HepG2 (cell line): ENCODE data around the gene PIP4K2C. TPM values are rescaled to one million over a fixed set of nuclear protein-coding genes. Genes with fewer than 3 reads are reported as not detected.

Experiments used
- CAMTA2 ChIP-seq: sonication (generic); formaldehyde crosslinking; IDR thresholded peaks from 2 replicates; pipeline ENCODE4 v1.4.0; 2020; ENCODE audit warnings: mild to moderate bottlenecking, missing genetic modification reagents, borderline replicate concordance
- CENPT ChIP-seq: sonication (generic); formaldehyde crosslinking; IDR thresholded peaks from 2 replicates; pipeline ENCODE4 v1.8.0; 2022; ENCODE audit warnings: low read depth, mild to moderate bottlenecking, moderate library complexity, missing genetic modification reagents
- FOXA3 ChIP-seq: IDR thresholded peaks from 2 replicates; pipeline ENCODE4 v1.6.1; 2016; ENCODE audit warnings: missing genetic modification reagents, missing compliant biosample characterization
- FOXK2 ChIP-seq: fragments of 450-650 bp; IDR thresholded peaks from 2 replicates; pipeline ENCODE4 v1.6.1; 2016
- FOXP1 ChIP-seq, 2 experiments: fragments of 450-650 bp in 1 of 2; IDR thresholded peaks; 2 replicates each; pipeline ENCODE4 v1.6.1; 2017 to 2018; ENCODE audit warnings: antibody characterized with exemption in 1 of 2
- SOX6 ChIP-seq, 2 experiments: fragments of 450-650 bp in 1 of 2; sonication (generic) in 1 of 2; formaldehyde crosslinking in 1 of 2; IDR thresholded peaks; 2 replicates each; pipeline versions ENCODE4 v1.4.0 to v1.6.1; 2017 to 2020; ENCODE audit warnings: antibody characterized with exemption in 1 of 2, mild to moderate bottlenecking in 1 of 2, missing genetic modification reagents in 1 of 2
- ZFP36L1 ChIP-seq: sonication (generic); formaldehyde crosslinking; IDR thresholded peaks from 2 replicates; pipeline ENCODE4 v1.8.0; 2022; ENCODE audit warnings: mild to moderate bottlenecking, missing genetic modification reagents, moderate library complexity
- ZNF761 ChIP-seq: sonication (generic); formaldehyde crosslinking; conservative IDR thresholded peaks from 2 replicates; pipeline ENCODE4 v1.4.0; 2020; ENCODE audit warnings: mild to moderate bottlenecking, missing genetic modification reagents
- polyA plus RNA-seq, 8 experiments: library from polyadenylated mRNA; depleted of rRNA in 3 of 8; stranded (reverse) in 7 of 8; unstranded in 1 of 8; fragments of >200 nt; fragmentation: Illumina TruSeq in 4 of 8; extraction: Trizol in 4 of 8; gene quantifications; 2 replicates each; pipeline versions ENCODE4 v1.2.1 to v1.2.3, GENCODE V29; 2011 to 2016; ENCODE audit warnings: low read depth in 4 of 8, missing spikeins in 1 of 8, mixed read lengths in 1 of 8; ENCODE audit not compliant: insufficient read depth in 1 of 8
- total RNA-seq, 5 experiments: library from RNA; depleted of rRNA; stranded (reverse); fragments of >200 nt; fragmentation: Illumina TruSeq; extraction: Trizol; gene quantifications; 2 replicates each; pipeline ENCODE4 v1.2.3, GENCODE V29; 2016; ENCODE audit warnings: low read depth in 1 of 5
- TF ChIP-seq, protein P1 (sequence below): sonication (generic); formaldehyde crosslinking; IDR thresholded peaks from 2 replicates; pipeline ENCODE4 v1.8.0; 2022; ENCODE audit warnings: missing genetic modification reagents, mild to moderate bottlenecking, borderline replicate concordance
- TF ChIP-seq, protein P2 (sequence below): sonication (generic); formaldehyde crosslinking; IDR thresholded peaks from 2 replicates; pipeline ENCODE4 v1.4.0; 2020; ENCODE audit warnings: mild to moderate bottlenecking, missing genetic modification reagents
- TF ChIP-seq, protein P3 (sequence below): IDR thresholded peaks from 2 replicates; pipeline ENCODE4 v1.6.1; 2016
- TF ChIP-seq, protein P4 (sequence below): sonication (generic); formaldehyde crosslinking; IDR thresholded peaks from 2 replicates; pipeline ENCODE4 v1.4.0; 2020; ENCODE audit warnings: mild to moderate bottlenecking, missing genetic modification reagents

Gene PIP4K2C
- total and polyA plus RNA-seq, 2 of the 13 experiments (the other 11 are each of a cell fraction or from before 2014, with no cell fraction given), result 23.3 to 26.4 TPM

DNA sequence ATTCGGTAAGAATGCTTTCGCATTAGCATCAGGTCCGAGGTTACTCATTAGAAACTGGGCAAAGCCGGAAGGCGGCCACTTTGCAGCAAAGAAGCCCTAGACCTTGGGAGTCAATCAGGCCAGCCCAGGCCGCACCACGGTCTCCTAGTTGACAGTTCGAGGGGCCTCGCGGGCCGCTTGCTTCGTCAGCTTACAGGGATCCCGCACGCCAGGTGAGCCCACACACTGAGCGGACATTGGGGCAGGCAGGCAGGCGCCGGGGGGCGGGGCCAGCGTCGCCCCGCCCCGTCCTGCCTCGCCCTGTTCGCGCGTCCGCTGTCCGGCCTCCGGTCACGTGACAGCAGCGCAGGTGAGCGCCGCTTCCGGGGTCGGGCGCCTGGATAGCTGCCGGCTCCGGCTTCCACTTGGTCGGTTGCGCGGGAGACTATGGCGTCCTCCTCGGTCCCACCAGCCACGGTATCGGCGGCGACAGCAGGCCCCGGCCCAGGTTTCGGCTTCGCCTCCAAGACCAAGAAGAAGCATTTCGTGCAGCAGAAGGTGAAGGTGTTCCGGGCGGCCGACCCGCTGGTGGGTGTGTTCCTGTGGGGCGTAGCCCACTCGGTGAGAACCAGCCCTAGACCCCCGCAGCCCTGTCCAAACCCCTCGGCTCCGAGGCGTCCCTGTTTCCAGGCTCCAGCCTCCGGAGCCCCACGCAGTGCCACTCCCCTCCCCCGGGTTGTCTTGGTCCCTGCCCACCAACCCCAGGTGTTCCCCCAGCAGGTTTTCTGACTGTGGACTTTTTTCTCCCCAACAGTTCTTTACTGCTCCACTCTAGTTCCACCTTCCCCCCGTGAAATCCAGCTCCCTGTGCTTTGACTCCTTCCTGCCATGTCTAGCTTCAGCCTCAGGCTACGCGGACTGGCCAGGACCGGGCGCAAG is at the start of gene PIP4K2C (continued):
- no peak for TF ChIP-seq SOX6 (IDR thresholded peaks at IDR 0.05)
- peak; percentile 40 for TF ChIP-seq SOX6 (CRISPR knock-in tag; IDR thresholded peaks at IDR 0.05)
- TF ChIP-seq ZNF761 (CRISPR knock-in tag), result 0 out of 2 replicates have a peak, but pooled peaks have one; percentile 54
- 0 out of 2 replicates have a peak, but pooled peaks have one; percentile 6 for TF ChIP-seq FOXA3 (CRISPR knock-in tag)
- TF ChIP-seq CAMTA2 (CRISPR knock-in tag), result 0 out of 2 replicates have a peak, but pooled peaks have one; percentile 67
- no peak for TF ChIP-seq ZFP36L1
- TF ChIP-seq, protein P1, sequence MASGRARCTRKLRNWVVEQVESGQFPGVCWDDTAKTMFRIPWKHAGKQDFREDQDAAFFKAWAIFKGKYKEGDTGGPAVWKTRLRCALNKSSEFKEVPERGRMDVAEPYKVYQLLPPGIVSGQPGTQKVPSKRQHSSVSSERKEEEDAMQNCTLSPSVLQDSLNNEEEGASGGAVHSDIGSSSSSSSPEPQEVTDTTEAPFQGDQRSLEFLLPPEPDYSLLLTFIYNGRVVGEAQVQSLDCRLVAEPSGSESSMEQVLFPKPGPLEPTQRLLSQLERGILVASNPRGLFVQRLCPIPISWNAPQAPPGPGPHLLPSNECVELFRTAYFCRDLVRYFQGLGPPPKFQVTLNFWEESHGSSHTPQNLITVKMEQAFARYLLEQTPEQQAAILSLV (CRISPR knock-in tag), result 0 out of 2 replicates have a peak, but pooled peaks have one; percentile 29
- no peak for TF ChIP-seq CENPT
- no peak for TF ChIP-seq FOXK2
- TF ChIP-seq, protein P2, sequence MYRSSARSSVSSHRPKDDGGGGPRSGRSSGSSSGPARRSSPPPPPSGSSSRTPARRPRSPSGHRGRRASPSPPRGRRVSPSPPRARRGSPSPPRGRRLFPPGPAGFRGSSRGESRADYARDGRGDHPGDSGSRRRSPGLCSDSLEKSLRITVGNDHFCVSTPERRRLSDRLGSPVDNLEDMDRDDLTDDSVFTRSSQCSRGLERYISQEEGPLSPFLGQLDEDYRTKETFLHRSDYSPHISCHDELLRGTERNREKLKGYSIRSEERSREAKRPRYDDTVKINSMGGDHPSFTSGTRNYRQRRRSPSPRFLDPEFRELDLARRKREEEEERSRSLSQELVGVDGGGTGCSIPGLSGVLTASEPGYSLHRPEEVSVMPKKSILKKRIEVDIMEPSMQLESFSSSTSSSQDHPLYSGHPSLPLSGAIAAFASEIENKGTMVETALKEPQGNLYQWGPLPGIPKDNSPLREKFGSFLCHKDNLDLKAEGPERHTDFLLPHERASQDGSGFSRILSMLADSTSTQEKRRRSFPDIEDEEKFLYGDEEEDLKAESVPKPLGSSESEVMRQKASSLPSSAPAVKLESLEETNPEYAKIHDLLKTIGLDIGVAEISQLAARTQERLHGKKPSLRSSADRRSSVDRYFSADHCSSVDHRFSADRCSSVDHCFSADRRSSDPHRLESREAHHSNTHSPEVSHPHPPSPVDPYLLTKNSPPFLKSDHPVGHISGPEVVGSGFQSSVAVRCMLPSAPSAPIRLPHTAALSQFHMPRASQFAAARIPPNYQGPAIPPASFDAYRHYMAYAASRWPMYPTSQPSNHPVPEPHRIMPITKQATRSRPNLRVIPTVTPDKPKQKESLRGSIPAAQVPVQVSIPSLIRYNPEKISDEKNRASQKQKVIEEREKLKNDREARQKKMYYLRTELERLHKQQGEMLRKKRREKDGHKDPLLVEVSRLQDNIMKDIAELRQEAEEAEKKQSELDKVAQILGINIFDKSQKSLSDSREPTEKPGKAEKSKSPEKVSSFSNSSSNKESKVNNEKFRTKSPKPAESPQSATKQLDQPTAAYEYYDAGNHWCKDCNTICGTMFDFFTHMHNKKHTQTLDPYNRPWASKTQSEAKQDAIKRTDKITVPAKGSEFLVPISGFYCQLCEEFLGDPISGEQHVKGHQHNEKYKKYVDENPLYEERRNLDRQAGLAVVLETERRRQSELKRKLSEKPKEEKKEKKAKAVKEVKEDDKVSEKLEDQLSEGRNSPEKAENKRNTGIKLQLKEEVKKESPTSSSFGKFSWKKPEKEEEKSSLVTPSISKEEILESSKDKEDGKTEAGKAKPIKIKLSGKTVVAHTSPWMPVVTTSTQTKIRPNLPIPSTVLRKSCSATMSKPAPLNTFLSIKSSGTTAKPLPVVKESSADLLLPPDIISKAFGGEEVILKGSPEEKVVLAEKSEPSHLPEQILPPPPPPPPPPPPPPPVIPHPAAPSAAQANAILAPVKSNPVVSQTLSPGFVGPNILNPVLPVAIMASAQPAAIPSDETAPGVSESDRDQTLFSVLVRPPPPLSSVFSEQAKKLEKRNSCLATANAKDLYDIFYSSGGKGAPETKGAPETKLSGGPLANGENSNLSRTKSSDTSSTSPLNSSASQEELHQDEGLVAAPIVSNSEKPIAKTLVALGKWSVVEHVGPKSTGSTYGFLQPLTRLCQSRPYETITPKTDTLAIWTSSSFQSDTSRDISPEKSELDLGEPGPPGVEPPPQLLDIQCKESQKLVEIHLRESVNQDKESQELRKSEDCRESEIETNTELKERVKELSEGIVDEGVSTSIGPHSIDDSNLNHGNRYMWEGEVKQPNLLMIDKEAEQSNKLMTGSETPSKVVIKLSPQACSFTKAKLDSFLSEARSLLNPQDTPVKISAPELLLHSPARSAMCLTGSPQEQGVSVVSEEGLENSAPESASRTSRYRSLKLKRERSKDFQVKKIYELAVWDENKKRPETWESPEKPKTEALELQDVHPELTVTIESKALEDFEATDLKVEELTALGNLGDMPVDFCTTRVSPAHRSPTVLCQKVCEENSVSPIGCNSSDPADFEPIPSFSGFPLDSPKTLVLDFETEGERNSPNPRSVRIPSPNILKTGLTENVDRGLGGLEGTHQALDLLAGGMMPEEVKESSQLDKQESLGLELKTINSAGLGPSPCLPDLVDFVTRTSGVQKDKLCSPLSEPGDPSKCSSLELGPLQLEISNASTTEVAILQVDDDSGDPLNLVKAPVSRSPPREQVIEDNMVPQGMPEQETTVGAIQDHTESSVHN (CRISPR knock-in tag), result no peak
- TF ChIP-seq, protein P3, sequence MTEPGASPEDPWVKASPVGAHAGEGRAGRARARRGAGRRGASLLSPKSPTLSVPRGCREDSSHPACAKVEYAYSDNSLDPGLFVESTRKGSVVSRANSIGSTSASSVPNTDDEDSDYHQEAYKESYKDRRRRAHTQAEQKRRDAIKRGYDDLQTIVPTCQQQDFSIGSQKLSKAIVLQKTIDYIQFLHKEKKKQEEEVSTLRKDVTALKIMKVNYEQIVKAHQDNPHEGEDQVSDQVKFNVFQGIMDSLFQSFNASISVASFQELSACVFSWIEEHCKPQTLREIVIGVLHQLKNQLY, result no peak
- TF ChIP-seq FOXP1 (IDR thresholded peaks at IDR 0.05), result no peak
- no peak for TF ChIP-seq FOXP1 (CRISPR knock-in tag; IDR thresholded peaks at IDR 0.05)
- TF ChIP-seq, protein P4, sequence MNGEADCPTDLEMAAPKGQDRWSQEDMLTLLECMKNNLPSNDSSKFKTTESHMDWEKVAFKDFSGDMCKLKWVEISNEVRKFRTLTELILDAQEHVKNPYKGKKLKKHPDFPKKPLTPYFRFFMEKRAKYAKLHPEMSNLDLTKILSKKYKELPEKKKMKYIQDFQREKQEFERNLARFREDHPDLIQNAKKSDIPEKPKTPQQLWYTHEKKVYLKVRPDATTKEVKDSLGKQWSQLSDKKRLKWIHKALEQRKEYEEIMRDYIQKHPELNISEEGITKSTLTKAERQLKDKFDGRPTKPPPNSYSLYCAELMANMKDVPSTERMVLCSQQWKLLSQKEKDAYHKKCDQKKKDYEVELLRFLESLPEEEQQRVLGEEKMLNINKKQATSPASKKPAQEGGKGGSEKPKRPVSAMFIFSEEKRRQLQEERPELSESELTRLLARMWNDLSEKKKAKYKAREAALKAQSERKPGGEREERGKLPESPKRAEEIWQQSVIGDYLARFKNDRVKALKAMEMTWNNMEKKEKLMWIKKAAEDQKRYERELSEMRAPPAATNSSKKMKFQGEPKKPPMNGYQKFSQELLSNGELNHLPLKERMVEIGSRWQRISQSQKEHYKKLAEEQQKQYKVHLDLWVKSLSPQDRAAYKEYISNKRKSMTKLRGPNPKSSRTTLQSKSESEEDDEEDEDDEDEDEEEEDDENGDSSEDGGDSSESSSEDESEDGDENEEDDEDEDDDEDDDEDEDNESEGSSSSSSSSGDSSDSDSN (CRISPR knock-in tag), result peak; percentile 32; the same call in 1 of the 2 replicates
